HFFc6 (cell line): ENCODE measurements around the gene LSMEM2. TPM values are rescaled to one million over a fixed set of nuclear protein-coding genes. Genes with fewer than 3 reads are reported as not detected.
"Not testable (repeated sequence)": the region's sequence is repeated elsewhere in the genome, so short reads cannot be mapped to it uniquely, and the experiment has no call there.

Source experiments
- DNase-seq: peaks from one replicate; pipeline ENCODE4 v3.0.0-alpha.2; 2018
- H3K27ac Mint-ChIP-seq: 2 replicates; pipeline ENCODE4 v1.8.0; 2020; ENCODE audit warnings: mild to moderate bottlenecking, mixed read lengths
- H3K27me3 Mint-ChIP-seq: 2 replicates; pipeline ENCODE4 v1.8.0; 2021; ENCODE audit warnings: mild to moderate bottlenecking, moderate library complexity, mixed read lengths; ENCODE audit not compliant: insufficient read depth
- H3K36me3 Mint-ChIP-seq: 2 replicates; pipeline ENCODE4 v1.8.0; 2021; ENCODE audit warnings: low read depth, mixed read lengths
- H3K4me1 Mint-ChIP-seq: 2 replicates; pipeline ENCODE4 v1.8.0; 2020; ENCODE audit warnings: low read depth, mixed read lengths
- H3K4me3 Mint-ChIP-seq: 2 replicates; pipeline ENCODE4 v1.8.0; 2020; ENCODE audit warnings: mild to moderate bottlenecking, moderate library complexity, mixed read lengths
- H3K9me3 Mint-ChIP-seq: 2 replicates; pipeline ENCODE4 v1.8.0; 2020; ENCODE audit warnings: mild to moderate bottlenecking, mixed read lengths
- total RNA-seq, 6 experiments: library from RNA; stranded (reverse); fragmentation: NEBNext Ultra II Directional; extraction: Animal tissue kit (Norgen Biotek cat#: 25700); gene quantifications; 2 replicates in 1 of 6; 3 replicates in 5 of 6; pipeline ENCODE4 v1.2.3, GENCODE V29; 2021
- TF ChIP-seq, protein P1 (sequence below): fragments of 200-600 bp; sonication (generic); IDR thresholded peaks from 2 replicates; pipeline ENCODE4 v1.5.0; 2021; ENCODE audit warnings: antibody characterized with exemption, mild to moderate bottlenecking

LSMEM2 gene
- total RNA-seq, 6 experiments from 2014 or later, result 0.11 to 0.13 TPM; not detected in 4

DNA sequence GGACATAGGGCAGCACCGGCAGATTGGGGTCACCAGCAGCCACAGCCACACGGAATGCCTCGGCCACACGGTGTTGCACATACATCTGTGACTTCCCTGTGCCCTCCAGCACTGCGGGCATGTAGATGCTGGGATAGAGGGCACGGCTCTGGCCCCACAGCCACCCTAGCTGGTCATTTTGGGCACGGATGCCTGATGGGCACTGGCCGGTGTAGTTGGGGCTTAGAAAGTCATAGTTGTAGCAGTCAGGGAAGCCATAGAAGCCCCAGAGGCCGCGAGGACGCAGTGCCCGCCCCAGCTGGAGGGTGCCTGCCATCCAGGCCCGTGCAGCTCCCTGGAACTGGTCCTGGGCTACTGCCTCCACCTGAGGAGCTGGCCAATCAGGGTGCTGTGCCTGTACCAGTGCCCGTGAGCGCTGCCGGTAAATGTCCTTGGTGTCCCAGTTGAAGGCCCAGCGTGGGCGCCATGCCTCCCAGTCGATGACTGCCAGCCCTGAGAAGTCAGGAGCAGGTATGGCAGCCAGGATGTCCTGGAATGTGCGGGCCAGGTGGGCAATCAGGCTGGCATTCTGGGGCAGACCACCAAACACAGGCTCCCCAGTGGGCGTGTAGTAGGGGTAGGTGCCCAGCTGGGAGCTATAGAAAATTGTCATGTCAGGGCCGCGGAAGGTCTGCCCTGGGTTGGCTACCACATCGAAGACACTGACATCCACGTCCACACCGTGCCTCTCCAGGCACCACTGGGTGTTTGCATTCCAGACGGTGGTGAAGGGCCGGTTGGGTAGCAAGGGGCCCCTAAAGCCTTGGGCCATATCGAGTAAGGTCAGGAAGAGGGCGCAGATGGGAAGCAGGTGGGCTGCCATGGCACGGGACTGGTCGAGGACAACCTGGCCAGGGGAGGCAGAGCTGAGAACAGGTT is 23.5 kb downstream of the LSMEM2 start:
- H3K9me3 Mint-ChIP-seq, result no peaks in the 10 kb centered on the region; the same call in 1 of the 2 replicates
- no peak for DNase-seq
- no peak overlapping the region for H3K4me3 Mint-ChIP-seq
- H3K36me3 Mint-ChIP-seq, result no peaks in the 10 kb centered on the region
- H3K27me3 Mint-ChIP-seq, result no peaks in the 10 kb centered on the region; the same call in 1 of the 2 replicates
- H3K27ac Mint-ChIP-seq, result no peak overlapping the region
- TF ChIP-seq, protein P1, sequence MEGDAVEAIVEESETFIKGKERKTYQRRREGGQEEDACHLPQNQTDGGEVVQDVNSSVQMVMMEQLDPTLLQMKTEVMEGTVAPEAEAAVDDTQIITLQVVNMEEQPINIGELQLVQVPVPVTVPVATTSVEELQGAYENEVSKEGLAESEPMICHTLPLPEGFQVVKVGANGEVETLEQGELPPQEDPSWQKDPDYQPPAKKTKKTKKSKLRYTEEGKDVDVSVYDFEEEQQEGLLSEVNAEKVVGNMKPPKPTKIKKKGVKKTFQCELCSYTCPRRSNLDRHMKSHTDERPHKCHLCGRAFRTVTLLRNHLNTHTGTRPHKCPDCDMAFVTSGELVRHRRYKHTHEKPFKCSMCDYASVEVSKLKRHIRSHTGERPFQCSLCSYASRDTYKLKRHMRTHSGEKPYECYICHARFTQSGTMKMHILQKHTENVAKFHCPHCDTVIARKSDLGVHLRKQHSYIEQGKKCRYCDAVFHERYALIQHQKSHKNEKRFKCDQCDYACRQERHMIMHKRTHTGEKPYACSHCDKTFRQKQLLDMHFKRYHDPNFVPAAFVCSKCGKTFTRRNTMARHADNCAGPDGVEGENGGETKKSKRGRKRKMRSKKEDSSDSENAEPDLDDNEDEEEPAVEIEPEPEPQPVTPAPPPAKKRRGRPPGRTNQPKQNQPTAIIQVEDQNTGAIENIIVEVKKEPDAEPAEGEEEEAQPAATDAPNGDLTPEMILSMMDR, result no peak
- H3K4me1 Mint-ChIP-seq, result peaks cover 23% of the 10 kb centered on the region

- H3K27me3 Mint-ChIP-seq, result no peaks in the 10 kb centered on the region; the same call in 1 of the 2 replicates
- H3K4me3 Mint-ChIP-seq, result no peak within 1 kb of the TSS
- no peaks in the 10 kb centered on the region; the same call in 1 of the 2 replicates for H3K9me3 Mint-ChIP-seq
- TF ChIP-seq, protein P1, result peak; percentile 33; the same call in 1 of the 2 replicates
- peaks cover 19% of the 10 kb centered on the region for H3K4me1 Mint-ChIP-seq
- no peak for DNase-seq
- H3K27ac Mint-ChIP-seq, result no peak within 1 kb of the TSS
- no peaks in the 10 kb centered on the region for H3K36me3 Mint-ChIP-seq
Measured at GRCh38 chr3:50303013-50303815, 24.3 kb downstream of the LSMEM2 start, which contains the start of gene HYAL1. HYAL1 (minus strand) TSS chr3:50303574; CDS start chr3:50302956, 618 bp downstream.

GRCh38 chr3:50304601-50305000 is 25.7 kb downstream of the LSMEM2 start:
- no peaks in the 10 kb centered on the region for H3K27me3 Mint-ChIP-seq

GRCh38 chr3:50312041-50312440 is 33.2 kb downstream of the LSMEM2 start:
- H3K27ac Mint-ChIP-seq, H3K9me3 Mint-ChIP-seq, H3K4me3 Mint-ChIP-seq, DNase-seq, H3K27me3 Mint-ChIP-seq: not testable (repeated sequence)
- Mint-ChIP-seq H3K36me3 (peaks cover 12% of the 10 kb centered on the region), H3K4me1 (peaks cover 15% of the 10 kb centered on the region)

More at GRCh38 chr3:50304601-50305000, 25.7 kb downstream of the LSMEM2 start:
- H3K36me3 Mint-ChIP-seq, result no peaks in the 10 kb centered on the region
- no peak overlapping the region for H3K4me3 Mint-ChIP-seq
- peaks cover 5% of the 10 kb centered on the region; the same call in 1 of the 2 replicates for H3K9me3 Mint-ChIP-seq
- no peak for DNase-seq
- no peak overlapping the region for H3K27ac Mint-ChIP-seq
- TF ChIP-seq, protein P1, result no peak
- peaks cover 16% of the 10 kb centered on the region for H3K4me1 Mint-ChIP-seq

GRCh38 chr3:50314342-50314741 is 35.5 kb downstream of the LSMEM2 start:
- Mint-ChIP-seq H3K4me1 (peaks cover 18% of the 10 kb centered on the region), H3K36me3 (peaks cover 12% of the 10 kb centered on the region), H3K4me3 (no peak overlapping the region), H3K9me3 (0 out of 2 replicates have a peak, but pooled peaks cover 5% of the 10 kb centered on the region), H3K27me3 (no peaks in the 10 kb centered on the region; the same call in 1 of the 2 replicates), H3K27ac (no peak overlapping the region; the same call in 1 of the 2 replicates)
- TF ChIP-seq, protein P1, result no peak
- no peak for DNase-seq
